IPS DF 6.9 (cell line): ENCODE results near the gene RBM6.

Source experiments
- DNase-seq: peaks from one replicate; pipeline ENCODE4 v3.0.0-alpha.2; 2013; ENCODE audit warnings: low read depth, low spot score
- H3K27ac ChIP-seq: one replicate; pipeline ENCODE4 v1.5.1; 2013; ENCODE audit warnings: low read length, control low read depth
- H3K27me3 ChIP-seq: 2 replicates; pipeline ENCODE4 v1.6.1; 2013; ENCODE audit warnings: mild to moderate bottlenecking, low read length; ENCODE audit not compliant: control insufficient read depth, insufficient read depth
- H3K36me3 ChIP-seq: 2 replicates; pipeline ENCODE4 v1.6.1; 2013; ENCODE audit warnings: low read length; ENCODE audit not compliant: control insufficient read depth, insufficient read depth
- H3K4me1 ChIP-seq: 2 replicates; pipeline ENCODE4 v1.6.1; 2013; ENCODE audit warnings: low read length; ENCODE audit not compliant: control insufficient read depth, insufficient read depth
- H3K4me3 ChIP-seq: 2 replicates; pipeline ENCODE4 v1.5.1; 2013; ENCODE audit warnings: mild to moderate bottlenecking, low read length
- H3K9me3 ChIP-seq: 2 replicates; pipeline ENCODE4 v1.6.1; 2013; ENCODE audit warnings: low read length, inconsistent platforms; ENCODE audit not compliant: control insufficient read depth, insufficient read depth
- WGBS: extraction: QIAGEN DNeasy Blood & Tissue Kit; methylation state at CpG from one replicate; pipeline ENCODE4 v1.1.7; 2013; ENCODE audit warnings: mixed read lengths, missing lambda C conversion rate; ENCODE audit not compliant: insufficient read length, insufficient coverage; 5-methylcytosine and 5-hydroxymethylcytosine counted together

Gene RBM6

GRCh38 chr3:50126287-50127211 lies 186.6 kb downstream of the RBM6 start:
- H3K27me3 ChIP-seq, result no peaks in the 10 kb centered on the region
- peaks cover 18% of the 10 kb centered on the region for H3K4me1 ChIP-seq
- no peaks in the 10 kb centered on the region for H3K36me3 ChIP-seq
- no peak for DNase-seq
- H3K27ac ChIP-seq, result no peak overlapping the region
- H3K4me3 ChIP-seq, result no peak overlapping the region
- no CpG with 5 or more reads among the region's 16 CpGs for WGBS
- no peaks in the 10 kb centered on the region for H3K9me3 ChIP-seq
